ENCODE data around the gene TIAM2. TPM values are rescaled to one million over a fixed set of nuclear protein-coding genes. Genes with fewer than 3 reads are reported as not detected.

The TIAM2 gene
- total and polyA plus RNA-seq, 12 donors: 4.3 to 22.5 (median 11.8) TPM

DNA sequence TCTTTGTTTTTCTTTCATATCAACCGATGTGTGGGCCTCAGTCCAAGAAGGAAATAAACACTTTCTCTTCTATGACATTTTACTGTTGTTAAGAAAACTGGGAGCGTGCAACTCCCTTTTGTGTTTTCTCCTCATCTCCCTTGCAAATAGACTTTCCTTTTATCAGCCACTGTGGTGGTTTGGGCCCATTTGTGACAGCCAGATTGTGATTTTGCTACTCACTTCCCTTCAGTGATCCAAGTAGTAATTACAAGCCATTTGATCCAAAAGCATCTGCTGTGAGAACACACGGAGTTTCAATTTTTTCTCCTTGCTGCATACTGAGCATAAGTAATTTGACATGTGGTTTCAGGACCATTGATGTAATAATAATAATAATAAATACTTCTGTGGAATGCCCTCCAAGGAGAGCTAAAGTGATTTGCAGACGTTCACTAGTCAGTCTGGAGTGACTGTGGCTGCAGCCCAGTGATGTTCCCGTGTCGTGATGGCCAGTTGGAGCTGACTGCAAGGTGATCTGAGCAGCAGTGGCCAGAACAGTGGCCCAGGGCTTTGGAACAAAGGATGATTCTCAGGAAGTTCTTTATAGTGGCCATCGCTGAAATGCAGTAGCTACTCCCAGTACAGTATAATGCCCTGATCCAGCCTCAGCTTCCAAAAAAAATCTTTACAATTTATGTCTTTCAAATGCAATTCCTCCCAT is 176.8 kb downstream of the TIAM2 start:
- Histone ChIP-seq H3K36me3 (no peaks in the 10 kb centered on the region), H3K9me3 (no peaks in the 10 kb centered on the region), H3K27ac (peak overlapping the region in 5 of 10 donors; percentile 25 to 66 (median 28)), H3K4me3 (peak overlapping the region in 3 of 10 donors; percentile 0 to 13 (median 3)), H3K27me3 (no peaks in the 10 kb centered on the region), H3K4me1 (peaks cover 0 to 24% (median 13%) of the 10 kb centered on the region in 9 donors)
- TF ChIP-seq, protein P1, sequence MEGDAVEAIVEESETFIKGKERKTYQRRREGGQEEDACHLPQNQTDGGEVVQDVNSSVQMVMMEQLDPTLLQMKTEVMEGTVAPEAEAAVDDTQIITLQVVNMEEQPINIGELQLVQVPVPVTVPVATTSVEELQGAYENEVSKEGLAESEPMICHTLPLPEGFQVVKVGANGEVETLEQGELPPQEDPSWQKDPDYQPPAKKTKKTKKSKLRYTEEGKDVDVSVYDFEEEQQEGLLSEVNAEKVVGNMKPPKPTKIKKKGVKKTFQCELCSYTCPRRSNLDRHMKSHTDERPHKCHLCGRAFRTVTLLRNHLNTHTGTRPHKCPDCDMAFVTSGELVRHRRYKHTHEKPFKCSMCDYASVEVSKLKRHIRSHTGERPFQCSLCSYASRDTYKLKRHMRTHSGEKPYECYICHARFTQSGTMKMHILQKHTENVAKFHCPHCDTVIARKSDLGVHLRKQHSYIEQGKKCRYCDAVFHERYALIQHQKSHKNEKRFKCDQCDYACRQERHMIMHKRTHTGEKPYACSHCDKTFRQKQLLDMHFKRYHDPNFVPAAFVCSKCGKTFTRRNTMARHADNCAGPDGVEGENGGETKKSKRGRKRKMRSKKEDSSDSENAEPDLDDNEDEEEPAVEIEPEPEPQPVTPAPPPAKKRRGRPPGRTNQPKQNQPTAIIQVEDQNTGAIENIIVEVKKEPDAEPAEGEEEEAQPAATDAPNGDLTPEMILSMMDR (IDR thresholded peaks at IDR 0.05): no peak
- peak in 2 of 8 donors; percentile 5 to 22 for ATAC-seq
- WGBS, 2 donors: 42 to 52% methylated on average over 7 of the region's 7 CpGs
- DNase-seq: no peak
- intact Hi-C loops (cut with DNase I): loop anchor here in 9 of 10 donors (5.0 to 10.0 kb wide), 8 partner anchors 73 to 497 kb away; partner anchors contain the start of gene TFB1M (in 1 of the 9)

DNA sequence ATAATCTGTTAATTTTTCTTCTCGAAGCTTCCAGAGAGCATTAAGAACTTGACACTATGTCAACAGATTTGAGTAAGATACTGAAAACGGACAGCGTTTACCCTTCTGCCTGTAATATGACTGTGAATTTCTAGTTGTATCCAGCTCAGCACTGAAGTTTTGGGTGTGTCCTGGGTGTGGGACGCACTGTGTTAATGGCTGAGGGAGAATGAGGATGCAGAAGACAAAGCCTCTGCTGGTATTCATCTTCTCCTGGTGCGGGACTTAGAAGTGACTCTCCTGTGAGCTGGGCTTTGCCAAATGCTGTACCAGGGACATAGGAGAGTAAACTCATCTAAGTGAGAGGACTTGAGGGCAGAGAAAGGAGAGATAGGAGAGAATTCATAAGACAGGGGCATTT is 178.4 kb downstream of the TIAM2 start:
- 92 to 95% methylated on average over 5 of the region's 5 CpGs for WGBS, 2 donors
- no peaks in the 10 kb centered on the region for H3K9me3 ChIP-seq
- TF ChIP-seq, protein P1 (IDR thresholded peaks at IDR 0.05): no peak
- peaks cover 0 to 24% (median 13%) of the 10 kb centered on the region in 9 donors for H3K4me1 ChIP-seq
- no peaks in the 10 kb centered on the region for H3K36me3 ChIP-seq
- intact Hi-C loops (cut with DNase I): loop anchor here in 9 of 10 donors (5.0 to 10.0 kb wide), 8 partner anchors 71 to 499 kb away; partner anchors contain the start of gene TFB1M (in 1 of the 9)
- no peak overlapping the region for H3K27ac ChIP-seq
- ATAC-seq (peak in 1 of 8 donors; percentile 39), DNase-seq (no peak)
- no peaks in the 10 kb centered on the region for H3K27me3 ChIP-seq
- H3K4me3 ChIP-seq: no peak overlapping the region

DNA sequence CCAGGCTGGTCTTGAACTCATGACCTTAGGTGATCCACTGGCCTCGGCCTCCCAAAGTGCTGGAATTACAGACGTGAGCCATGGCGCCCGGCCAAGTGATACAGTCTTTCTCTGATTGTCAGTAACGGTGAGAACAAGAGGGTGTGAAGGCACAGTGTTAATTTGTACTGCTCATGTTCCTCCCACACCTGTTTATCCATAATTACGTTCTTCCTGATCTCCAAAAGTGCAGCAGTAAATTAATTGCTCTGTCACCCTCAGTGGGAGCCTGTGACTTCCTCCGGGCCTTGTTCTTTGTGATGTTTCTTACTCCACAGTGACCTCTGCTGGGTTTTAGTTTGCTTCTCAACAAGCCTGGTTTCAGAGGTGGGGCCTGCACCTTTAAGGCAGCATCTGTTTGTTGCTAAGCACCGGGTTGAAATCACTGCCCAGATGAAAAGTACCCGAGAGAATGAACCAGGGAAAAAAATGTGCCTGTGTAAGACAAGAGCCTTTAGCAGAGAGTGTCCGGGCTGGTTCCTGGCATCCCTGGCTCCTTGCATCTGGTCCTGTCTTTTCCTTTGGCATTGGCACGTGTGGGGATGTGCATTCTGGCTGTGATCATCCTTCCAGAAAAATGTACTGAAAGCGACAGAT is 179.6 kb downstream of the TIAM2 start:
- peak; percentile 23 to 75 for DNase-seq
- intact Hi-C loops (cut with DNase I): loop anchor here (1.0 to 10.0 kb wide), 14 partner anchors 70 to 500 kb away; partner anchors contain the start of gene TFB1M (in 2 of the 10)

More for the DNA sequence above, 179.6 kb downstream of the TIAM2 start:
- peak; percentile 73 to 88 (median 82) for ATAC-seq
- 31 to 32% methylated on average over 12 of the region's 12 CpGs for WGBS, 2 donors
- Histone ChIP-seq H3K9me3 (no peaks in the 10 kb centered on the region), H3K36me3 (peaks cover 0 to 5% (median 0%) of the 10 kb centered on the region in 9 donors), H3K4me3 (no peak overlapping the region), H3K4me1 (peaks cover 0 to 24% (median 13%) of the 10 kb centered on the region in 9 donors), H3K27ac (no peak overlapping the region), H3K27me3 (no peaks in the 10 kb centered on the region)
- TF ChIP-seq, protein P1 (IDR thresholded peaks at IDR 0.05): peak; percentile 27 to 79 (median 70)
